ENCODE measurements around the gene ANKRD40.
A peak's percentile ranks its signal among the peaks of the same experiment; 100 is the strongest.

ANKRD40 gene

DNA sequence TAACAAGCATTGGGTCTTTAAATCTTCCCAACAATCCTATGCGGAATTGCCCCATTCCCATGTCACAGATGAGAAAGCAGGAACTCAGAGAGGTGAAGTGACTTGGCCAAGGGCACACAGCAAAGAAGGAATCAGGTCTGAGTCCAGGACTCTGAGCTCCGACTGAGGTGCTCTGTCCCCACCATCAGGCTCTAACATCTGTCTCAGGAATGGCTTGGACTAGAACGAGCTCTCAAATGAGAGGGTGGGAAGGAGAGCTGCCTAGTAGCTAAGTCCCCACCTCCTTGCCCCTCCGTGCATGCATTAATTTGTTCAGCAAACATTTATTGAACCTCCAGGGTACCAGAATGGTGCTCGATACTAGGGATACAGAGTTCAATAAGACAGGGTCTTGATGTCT, 46.4 kb downstream of the ANKRD40 start:
- H3K4me3 ChIP-seq (ENCODE audit: low read length) = no peak overlapping the region
- DNase-seq (ENCODE audit: low read depth, low spot score) = no peak

DNA sequence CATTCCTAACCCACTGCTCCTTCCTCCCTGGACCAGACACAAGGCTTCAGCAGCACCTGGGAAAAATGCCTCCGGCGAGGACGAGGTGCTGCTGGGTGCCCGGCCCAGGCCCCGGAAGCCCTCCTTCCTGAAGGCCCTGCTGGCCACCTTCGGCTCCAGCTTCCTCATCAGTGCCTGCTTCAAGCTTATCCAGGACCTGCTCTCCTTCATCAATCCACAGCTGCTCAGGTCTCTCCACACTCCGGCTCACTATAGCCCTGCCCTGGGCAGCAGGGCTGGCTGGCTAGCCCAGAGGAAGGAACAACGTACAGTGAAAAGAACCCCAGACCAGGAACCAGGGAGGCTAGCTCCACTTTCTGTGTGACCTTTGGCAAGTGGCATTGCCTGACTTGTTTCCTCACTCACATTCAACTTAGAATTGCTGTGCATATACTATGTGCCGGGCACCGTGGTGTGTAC, 46.8 kb downstream of the ANKRD40 start:
- H3K4me3 ChIP-seq (ENCODE audit: low read length) = no peak overlapping the region
- no peak for DNase-seq (ENCODE audit: low read depth, low spot score)

DNA sequence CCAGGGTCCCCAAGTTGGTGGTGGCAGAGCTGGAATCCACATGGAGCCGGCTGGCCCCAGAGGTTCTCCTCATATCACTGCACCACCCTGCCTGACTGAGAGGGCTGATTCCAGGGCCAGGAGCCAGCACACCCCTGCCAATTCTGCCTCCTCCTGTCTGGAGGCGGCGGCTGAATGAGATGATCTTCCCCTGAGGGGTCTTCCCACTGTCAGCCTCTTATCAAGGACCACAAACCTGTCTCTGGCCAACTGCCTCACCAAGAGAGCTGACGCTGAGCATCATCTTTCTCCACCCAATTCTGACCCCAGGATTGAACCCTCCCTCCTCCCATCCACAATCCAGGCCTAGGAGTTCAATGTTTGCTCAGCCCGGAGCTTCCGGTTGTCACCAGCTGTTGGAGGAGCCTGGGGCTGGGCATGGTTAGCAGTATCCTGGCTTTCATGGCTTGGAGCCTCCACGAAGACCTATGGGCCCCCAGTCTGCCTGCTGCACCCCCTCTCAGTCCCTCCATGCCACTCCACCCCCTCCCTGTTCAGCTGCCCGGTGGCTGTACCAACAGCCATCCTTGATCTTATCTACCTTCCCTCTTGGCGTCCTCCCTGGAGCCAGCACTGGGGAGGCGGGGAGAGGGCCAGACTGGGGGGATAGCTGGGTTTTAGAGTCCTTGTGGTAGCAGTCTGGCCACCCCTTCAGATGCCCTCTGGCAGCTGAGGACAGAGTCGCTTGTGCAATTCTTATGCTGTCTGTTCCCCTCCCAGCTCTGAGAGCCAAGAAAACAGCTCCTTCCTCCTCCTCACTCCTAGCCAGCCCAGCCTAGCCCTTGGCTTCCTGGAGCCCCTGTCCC, 47.5 kb downstream of the ANKRD40 start:
- H3K4me3 ChIP-seq (ENCODE audit: low read length) = no peak overlapping the region
- no peak for DNase-seq (ENCODE audit: low read depth, low spot score)

GRCh38 chr17:50659179-50659578, 48.5 kb downstream of the ANKRD40 start:
- H3K4me3 ChIP-seq (ENCODE audit: low read length) = no peak overlapping the region
- no peak for DNase-seq (ENCODE audit: low read depth, low spot score)

DNA sequence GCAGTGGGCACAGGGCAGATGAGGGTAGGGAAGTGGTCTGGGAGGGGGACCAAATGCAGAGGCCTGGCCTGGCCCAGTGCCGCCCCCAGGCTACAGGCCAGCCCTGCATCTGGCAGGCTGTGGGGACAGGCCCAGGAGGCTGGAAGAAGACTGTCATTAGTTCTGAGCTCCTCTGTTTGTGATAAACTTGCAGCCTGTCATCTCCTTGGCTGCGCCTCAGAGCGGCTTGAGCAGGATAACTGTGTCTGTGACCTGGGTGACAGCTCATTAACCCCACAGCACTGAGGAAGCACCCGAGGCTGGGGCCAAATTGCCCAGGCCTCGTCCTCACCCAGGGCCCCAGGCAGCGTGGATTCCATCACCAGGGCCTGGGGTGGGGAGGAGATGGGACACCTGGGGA, 49.1 kb downstream of the ANKRD40 start:
- no peak for DNase-seq (ENCODE audit: low read depth, low spot score)
- no peak overlapping the region for H3K4me3 ChIP-seq (ENCODE audit: low read length)

DNA sequence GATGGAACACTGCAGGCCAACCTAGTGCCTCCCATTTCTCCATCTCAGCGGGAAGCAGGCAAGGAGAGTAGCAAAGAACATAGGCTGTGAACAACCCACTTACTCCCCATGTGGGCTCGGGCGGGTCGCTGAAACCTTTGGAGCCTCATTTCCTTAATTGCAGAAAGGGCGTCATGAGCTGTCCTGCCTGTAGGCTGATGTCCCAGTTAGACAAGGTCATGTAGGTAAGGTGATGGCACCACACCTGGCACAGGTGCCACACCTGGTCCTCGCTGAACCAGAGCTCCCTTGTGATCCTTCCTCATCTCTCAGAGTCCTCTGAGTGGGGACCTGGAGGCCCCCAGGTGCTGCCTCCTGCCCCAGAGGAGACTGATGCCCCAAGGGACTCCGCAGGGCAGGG, 50.1 kb downstream of the ANKRD40 start:
- DNase-seq (ENCODE audit: low read depth, low spot score) = no peak
- H3K4me3 ChIP-seq (ENCODE audit: low read length) = no peak overlapping the region

DNA sequence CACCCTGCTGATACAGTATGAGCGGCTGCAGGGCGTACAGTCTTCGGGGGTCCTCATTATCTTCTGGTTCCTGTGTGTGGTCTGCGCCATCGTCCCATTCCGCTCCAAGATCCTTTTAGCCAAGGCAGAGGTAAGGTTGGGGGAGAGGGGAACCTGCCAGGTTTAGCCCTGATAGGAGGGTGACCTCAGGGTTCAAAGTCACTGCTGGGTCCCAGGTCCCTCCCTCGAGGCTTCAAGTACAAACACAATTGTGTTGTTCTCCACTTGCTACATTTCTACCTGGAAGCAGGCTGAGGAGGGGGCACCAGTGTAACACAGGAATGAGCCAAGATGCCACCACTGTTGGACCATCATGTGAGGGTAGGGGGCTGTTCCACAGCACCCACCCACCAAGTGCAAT, 50.7 kb downstream of the ANKRD40 start:
- no peak overlapping the region for H3K4me3 ChIP-seq (ENCODE audit: low read length)
- no peak for DNase-seq (ENCODE audit: low read depth, low spot score)

GRCh38 chr17:50656509-50656908, 51.2 kb downstream of the ANKRD40 start:
- no peak for DNase-seq (ENCODE audit: low read depth, low spot score)
- no peak overlapping the region for H3K4me3 ChIP-seq (ENCODE audit: low read length)

DNA sequence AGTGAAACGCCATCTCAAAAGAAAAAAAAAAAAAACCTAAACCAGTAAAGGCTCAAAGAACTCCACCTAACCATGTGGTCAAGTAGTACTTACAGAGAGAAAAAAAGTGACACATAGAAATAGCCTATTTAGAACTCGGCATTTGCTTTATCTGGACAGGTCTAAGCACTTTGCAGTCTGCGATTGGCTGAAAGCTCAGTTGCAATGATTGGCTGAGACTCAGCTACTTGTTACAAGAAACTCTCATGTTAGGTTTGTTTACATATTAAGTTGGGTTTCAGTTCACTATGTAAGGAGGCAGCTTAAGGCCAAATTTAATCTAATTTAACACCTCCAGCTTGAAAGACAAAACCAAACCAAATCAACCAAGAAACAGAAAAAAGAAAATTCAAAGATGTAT, 54.0 kb downstream of the ANKRD40 start:
- DNase-seq (ENCODE audit: low read depth, low spot score) = no peak
- H3K4me3 ChIP-seq (ENCODE audit: low read length) = no peak overlapping the region

DNA sequence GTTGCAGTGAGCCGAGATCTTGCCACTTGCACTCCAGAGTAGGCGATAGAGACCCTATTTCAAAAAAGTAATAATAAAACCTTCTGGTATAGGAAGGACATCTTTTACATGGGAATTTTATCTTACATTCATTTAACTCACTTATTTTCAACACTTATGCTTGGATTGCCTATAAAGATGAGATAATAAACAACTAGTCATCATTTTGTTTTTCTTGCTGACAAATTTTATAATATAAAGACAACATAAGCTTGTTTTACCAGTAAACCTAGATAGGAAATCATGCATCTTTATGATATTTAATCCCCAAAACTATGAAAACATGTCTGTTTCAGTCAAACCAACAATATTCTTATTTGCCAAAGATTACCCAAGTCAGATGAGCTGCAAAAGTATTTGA, 56.1 kb downstream of the ANKRD40 start:
- no peak overlapping the region for H3K4me3 ChIP-seq (ENCODE audit: low read length)
- no peak for DNase-seq (ENCODE audit: low read depth, low spot score)

- H3K4me3 ChIP-seq (ENCODE audit: low read length) = no peak overlapping the region
- peak; percentile 33 for DNase-seq (ENCODE audit: low read depth, low spot score)
Measured at GRCh38 chr17:50649042-50649908, 58.4 kb downstream of the ANKRD40 start.

DNA sequence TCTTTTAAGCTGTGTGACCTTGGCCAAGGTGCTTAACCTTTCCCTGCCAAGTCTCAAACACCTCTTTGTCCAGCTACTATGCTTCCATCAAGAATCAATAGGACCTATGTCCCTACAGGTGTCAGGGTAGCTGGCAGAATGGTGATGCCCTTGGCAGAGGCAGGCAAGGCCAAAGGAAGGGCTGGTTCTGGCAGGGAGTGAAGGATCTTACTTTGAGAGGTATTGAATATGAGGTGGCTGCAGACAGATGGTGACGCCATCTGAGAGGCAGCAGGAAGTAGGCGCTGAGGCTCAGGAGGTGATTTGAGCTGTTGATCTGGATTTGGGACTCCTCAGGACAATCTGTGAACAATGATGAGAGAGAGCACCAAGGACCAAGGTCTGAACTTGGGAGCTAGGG, 60.5 kb downstream of the ANKRD40 start:
- no peak for DNase-seq (ENCODE audit: low read depth, low spot score)
- H3K4me3 ChIP-seq (ENCODE audit: low read length) = no peak overlapping the region

DNA sequence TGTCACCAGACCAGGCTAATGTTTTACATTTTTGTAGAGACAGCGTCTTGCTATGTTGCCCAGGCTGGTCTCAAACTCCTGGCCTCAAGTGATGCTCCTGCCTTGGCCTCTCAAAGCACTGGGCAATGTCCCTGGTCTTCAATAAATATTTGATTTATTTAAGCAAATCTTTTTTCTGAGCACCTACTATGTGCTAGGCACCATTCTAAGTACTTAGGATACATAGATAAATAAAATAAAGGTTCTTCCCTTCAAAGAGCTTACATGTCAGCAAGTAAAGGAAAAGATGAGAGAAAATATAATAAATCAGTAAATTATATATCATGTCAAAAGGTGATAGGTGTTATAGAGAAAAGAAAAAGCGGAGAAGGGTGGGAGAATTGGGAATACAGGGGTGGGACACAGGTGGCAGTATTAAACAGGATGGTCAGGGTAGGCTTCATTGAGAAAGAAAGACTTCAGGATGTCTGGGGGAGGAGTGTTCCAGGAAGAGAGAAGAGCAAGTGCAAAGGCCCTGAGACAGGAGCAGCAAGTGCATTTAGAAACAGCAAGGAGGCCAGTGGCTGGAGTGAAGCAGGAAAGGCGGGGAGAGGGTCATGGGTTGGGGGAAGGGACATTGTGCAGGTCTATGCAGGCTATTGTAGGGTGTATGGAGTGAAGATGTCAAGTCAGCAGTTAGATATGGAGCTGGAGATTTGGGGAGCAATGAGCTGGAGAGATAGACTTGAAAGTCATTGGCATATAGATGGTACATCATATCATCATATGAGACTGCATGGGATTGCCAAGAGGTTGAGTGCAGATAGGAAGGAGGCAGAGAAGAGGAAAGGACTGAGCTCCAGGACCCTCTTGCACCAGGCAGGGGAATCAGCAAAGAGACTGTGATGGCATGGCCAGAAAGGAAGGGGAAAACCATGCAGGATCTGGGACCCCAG, 61.7 kb downstream of the ANKRD40 start:
- no peak overlapping the region for H3K4me3 ChIP-seq (ENCODE audit: low read length)

More for the DNA sequence above, 61.7 kb downstream of the ANKRD40 start:
- no peak for DNase-seq (ENCODE audit: low read depth, low spot score)
